DMS53 treated with DMSO at 0.1 percent for 48 hours (cell line): ENCODE results near the gene LMX1A.

ENCODE experiments used
- DNase-seq: peaks from one replicate; lab custom pipeline; 2025; ENCODE audit not compliant: unreplicated experiment; lab: John Stamatoyannopoulos, UW

Gene LMX1A

DNA sequence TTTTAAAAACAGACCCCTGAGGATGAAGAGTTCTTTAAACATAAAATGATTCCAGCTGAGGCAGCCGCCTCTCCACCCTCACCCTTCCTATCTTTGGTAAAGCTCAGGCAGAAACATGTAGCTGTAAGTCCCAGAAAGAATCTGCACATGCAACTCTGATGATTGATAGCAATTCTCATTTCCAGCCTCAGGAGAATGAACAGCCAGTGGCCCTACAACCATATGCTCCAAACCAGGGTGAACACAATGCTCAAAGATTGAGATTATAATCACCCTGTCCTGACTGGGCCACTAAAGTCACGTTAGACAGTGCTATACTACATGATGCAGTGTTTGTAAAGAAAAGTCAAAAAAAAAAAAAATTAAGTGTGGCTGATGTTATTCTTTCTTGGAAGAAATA, 80.2 kb downstream of the LMX1A start:
- DNase-seq: no peak

DNA sequence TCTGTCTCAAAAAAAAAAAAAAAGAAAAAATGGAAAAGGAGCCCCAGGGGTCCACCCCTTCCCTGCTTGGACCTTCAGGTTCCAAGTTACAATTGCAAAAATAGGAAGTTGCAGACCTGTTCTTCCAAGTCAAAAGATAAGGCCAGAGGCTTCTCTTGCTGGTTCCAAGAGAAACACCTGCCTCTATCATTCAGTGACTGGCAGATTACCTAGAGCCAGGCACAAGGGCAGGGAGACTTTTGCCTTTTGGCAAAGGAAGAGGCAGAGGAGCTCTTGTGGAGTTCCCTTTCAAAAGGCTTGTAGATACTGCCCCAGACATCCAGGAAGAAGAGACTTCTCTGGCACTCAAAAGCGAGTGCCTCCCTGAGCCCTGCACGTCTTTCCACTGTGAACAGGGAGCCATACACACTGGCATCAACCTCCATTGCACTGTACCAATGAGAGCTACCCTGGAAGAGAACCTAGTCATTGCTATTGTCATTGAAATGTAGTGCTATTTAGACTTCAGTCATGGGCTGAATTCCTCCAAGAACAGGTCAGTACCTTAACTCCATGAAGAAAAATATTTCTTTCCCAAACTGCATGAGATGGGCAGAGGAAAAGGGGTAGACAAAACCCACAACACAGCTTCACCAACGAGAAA, 91.2 kb downstream of the LMX1A start:
- DNase-seq: no peak

DNA sequence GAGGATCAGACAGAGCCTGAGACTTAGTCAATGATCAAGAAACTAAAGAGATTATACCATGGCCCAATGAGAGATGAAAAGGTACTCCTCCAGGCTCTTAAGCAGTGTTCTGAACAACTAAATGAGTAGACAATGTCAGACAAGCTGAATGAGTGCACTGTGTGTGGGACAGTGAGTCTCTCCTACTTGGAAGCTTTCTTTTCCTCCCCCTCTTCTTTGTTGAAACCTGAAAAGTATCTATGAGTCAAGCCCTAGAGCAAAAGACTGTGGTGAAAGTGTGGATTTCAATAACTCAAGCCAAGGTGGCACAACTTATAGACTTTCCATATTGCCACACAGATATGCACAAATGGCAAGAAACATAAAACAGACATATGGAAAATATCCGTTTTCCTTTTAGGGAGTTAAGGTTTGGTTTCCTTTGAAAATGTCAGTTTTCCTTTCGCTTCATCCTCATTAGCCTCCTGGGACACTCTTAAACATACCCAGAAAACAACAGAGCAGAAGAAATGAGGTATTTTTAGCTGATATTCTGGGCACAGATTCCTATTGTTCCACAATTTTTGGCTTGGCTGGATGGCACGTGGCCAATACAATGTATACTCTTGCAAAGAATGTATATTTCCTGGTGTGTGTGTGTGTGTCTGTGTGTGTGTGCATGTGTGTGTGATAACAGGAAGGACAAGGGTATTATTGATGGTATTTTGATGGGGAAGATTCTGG, 96.6 kb downstream of the LMX1A start:
- peak; percentile 28 for DNase-seq

GRCh38 chr1:165259236-165259635, 97.3 kb downstream of the LMX1A start:
- DNase-seq: peak; percentile 90

DNA sequence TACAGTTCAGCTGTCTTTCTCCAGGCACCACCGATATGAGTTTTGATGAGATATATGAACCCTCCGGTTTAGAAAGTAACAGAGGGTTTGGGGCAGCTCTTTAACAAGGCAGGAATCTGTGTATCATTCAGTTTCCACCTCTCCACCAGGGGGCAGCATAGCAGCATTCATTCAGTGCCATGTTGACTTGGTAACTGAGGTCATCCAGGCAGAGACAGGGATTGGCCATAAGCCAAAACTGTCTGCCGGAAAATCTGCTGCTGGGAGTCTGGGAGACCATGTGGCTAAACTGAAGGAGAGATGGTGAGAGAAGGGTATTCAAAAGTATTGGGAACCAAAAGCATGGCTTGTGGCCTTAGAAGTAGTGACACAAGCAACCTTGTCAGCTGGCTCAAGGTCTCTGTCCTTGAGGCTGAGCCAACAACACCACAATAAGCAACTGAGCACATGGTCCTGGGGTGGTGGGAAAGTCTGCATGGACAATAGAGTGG, 98.5 kb downstream of the LMX1A start:
- DNase-seq: peak; percentile 89

DNA sequence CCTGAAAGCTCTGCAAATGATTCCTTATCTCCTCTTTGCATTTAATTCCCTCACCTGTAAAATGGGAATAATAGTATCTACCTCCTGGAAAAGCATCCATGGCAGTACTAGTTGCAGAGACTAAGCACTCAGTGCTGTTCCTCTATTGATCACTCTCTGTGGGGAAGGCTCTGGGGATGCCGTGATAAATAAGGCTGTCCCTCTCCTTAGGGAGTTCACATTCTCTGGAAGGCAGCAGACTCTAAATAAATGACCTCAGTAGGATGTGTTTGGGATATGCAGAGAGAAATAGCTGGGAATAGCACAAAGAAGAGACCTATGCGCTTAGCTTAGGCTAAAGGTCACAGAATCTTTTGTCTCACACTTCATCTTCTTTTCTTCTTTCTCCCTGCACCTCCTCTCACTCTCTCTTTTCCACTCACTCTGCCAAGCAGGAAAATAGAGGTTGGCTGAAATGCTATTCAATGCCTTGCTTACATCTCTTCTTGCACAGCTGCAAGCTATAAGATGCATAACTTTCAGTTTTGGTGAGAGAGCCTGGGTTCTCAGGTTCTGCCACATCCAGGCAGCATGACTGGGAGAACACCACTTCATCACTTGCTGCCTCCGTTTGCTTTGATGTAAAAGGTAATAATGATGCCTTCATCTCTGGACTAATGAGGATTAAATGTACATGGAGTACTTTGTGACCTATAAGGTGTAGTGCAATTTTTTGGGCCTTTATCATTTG, 101.5 kb downstream of the LMX1A start:
- DNase-seq: no peak

DNA sequence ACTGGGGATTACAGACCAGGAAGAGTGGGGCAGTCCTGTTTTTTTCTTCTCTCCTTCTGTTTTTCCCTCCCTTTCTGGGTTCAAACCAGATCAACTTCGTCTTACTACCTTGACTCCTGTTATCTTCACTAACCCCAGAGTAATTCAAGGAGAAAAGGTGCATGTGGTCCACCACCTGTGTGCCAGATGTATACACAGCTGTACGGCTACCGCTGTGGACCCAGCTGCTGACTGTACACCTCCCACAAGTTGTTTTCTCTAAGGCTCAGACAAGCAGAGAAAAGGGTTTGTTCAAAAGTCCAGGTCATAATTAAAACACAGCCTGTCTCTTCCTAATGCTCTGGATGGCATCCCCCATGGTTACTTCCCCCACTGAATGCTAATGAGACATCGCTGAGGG, 102.1 kb downstream of the LMX1A start:
- peak; percentile 32 for DNase-seq

GRCh38 chr1:165253818-165254254, 102.7 kb downstream of the LMX1A start:
- peak; percentile 32 for DNase-seq

GRCh38 chr1:165248969-165249571, 107.4 kb downstream of the LMX1A start:
- no peak for DNase-seq

- DNase-seq: no peak
Observed at GRCh38 chr1:165241952-165242351, 114.6 kb downstream of the LMX1A start.

DNA sequence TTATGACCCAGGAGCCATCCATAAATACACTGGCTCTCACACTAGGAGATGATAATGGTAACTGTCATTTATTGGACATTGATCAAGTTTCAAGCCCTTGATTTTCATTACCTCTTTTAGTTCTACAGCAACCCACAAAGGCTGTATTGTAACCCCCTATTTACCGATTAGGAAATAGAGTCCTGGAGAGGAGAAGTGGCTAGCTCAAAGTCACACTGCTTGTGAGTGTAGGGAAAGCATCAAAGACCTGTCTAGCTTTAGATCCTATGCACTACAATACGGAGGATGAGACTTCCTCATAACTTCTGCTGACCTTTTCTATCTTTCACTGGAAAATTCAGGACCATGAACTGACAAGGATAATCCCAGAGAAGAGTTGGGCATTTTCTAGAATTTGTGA, 115.2 kb downstream of the LMX1A start:
- DNase-seq: no peak

DNA sequence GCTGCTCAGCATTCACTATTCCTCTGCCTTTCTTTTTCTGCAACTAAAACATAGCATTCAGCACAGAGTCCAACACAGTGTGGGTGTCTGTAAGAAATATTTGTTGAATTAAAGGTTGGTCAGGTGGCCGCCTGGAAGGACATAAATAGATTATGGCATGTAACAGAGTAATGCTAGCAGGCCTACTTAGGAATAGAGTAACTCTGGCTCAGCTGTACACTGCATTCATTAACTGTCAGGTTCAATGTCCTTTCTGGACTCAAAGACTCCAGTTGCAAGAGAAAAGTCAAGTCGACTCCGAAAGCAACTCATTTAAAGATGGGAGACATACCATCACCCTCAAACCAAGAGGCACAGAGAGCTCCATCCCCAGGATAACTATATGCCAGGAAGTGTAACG, 116.0 kb downstream of the LMX1A start:
- no peak for DNase-seq

DNA sequence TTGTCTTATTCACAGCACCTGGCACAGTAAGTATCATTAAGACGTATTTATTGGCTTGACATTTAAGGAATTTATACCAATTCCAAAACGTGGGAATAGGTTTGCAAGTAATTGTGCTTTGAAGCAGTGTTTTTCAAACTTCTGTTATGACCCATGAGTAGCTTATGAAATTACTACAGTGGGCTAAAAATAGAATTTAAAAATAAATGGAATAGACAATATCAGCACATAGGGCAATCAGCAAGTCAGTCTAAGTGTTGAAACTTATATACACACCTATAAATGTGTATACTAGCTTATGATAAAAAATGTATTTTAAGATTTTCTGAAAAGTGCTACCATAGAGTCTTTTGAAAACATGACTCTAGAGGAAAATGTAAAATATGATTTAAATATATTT, 116.6 kb downstream of the LMX1A start:
- no peak for DNase-seq

DNA sequence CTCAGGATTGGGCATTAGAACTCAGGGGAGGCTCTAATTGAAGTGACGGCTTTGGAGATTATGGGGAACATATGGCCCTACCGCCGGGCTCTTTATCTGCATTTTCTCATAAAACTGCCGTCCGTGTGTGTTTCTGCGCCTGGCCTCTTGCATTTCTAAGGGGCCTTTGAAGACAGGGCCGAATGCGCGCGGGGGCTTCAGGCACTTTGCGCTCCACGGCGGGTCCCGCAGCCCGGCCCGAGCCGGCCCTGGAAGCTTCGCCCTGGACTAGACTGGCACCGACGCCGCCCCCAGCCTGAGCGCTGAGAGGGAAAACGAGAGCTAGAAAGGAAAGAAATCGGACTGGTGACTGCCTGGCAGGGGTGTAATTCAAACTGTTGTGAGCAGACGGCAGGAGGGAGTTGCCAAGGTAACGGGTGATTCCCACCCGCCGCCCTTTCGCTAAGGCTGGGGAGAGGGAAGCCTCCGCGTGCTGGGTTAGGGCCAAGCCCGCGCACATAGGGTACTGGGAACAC, 120.7 kb downstream of the LMX1A start:
- peak; percentile 30 for DNase-seq

- DNase-seq: peak; percentile 28
Observed at GRCh38 chr1:165235155-165235776, 121.2 kb downstream of the LMX1A start.

DNA sequence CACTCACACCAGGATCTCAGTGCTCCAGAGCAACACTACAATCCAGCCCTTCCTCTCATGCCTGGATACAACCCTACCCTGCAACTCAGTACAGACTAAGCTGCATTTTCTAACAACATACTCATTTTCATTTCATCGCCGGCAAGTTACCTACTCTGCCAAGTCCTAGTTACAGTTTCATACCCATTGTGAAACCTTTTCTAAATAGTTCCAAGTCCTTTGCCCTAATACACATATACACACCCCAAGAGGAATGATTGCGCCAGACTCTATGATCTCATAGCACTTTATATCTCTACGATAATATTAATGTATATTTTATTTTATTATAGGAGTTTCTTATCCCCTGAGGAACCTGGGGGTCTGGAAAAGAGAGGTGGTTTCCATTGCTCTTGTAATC, 122.4 kb downstream of the LMX1A start:
- no peak for DNase-seq

GRCh38 chr1:165228676-165229075, 127.8 kb downstream of the LMX1A start:
- DNase-seq: peak; percentile 61

GRCh38 chr1:165228111-165228655, 128.3 kb downstream of the LMX1A start:
- peak; percentile 21 for DNase-seq

GRCh38 chr1:165226326-165226725, 130.2 kb downstream of the LMX1A start:
- no peak for DNase-seq

- no peak for DNase-seq
Observed at GRCh38 chr1:165225650-165226049, 130.9 kb downstream of the LMX1A start.

- no peak for DNase-seq
Observed at GRCh38 chr1:165225062-165225461, 131.5 kb downstream of the LMX1A start.
